IgD-negative memory B cell (primary cell): ENCODE results near the gene MAPRE2. TPM values are rescaled to one million over a fixed set of nuclear protein-coding genes. Genes with fewer than 3 reads are reported as not detected.

Experiments
- H3K27ac Mint-ChIP-seq, 3 donors: one replicate each; pipeline ENCODE4 v1.8.0; 2020 to 2022; ENCODE audit warnings: mild to moderate bottlenecking in 3 of 3, mixed read lengths in 3 of 3, moderate library complexity in 1 of 3
- H3K27me3 Mint-ChIP-seq: one replicate; pipeline ENCODE4 v1.8.0; 2021; ENCODE audit warnings: mixed read lengths
- H3K36me3 Mint-ChIP-seq: one replicate; pipeline ENCODE4 v1.8.0; 2020; ENCODE audit warnings: mild to moderate bottlenecking, mixed read lengths
- H3K4me1 Mint-ChIP-seq, 3 donors: one replicate each; pipeline ENCODE4 v1.8.0; 2020 to 2022; ENCODE audit warnings: mixed read lengths in 3 of 3, mild to moderate bottlenecking in 1 of 3
- H3K4me3 Mint-ChIP-seq, 4 donors: one replicate each; pipeline ENCODE4 v1.8.0; 2020 to 2022; ENCODE audit warnings: mild to moderate bottlenecking in 4 of 4, mixed read lengths in 4 of 4, moderate library complexity in 3 of 4
- H3K9me3 Mint-ChIP-seq, 3 donors: one replicate each; pipeline ENCODE4 v1.8.0; 2020 to 2021; ENCODE audit warnings: mixed read lengths in 3 of 3, mild to moderate bottlenecking in 1 of 3
- polyA plus RNA-seq: library from polyadenylated mRNA; unstranded; fragments of 300-500 nt; fragmentation: Illumina TruSeq; gene quantifications from one replicate; pipeline ENCODE4 v1.2.3, GENCODE V29; 2021

MAPRE2 gene
- polyA plus RNA-seq, 1 donor from 2014 or later = 63.3 TPM

DNA sequence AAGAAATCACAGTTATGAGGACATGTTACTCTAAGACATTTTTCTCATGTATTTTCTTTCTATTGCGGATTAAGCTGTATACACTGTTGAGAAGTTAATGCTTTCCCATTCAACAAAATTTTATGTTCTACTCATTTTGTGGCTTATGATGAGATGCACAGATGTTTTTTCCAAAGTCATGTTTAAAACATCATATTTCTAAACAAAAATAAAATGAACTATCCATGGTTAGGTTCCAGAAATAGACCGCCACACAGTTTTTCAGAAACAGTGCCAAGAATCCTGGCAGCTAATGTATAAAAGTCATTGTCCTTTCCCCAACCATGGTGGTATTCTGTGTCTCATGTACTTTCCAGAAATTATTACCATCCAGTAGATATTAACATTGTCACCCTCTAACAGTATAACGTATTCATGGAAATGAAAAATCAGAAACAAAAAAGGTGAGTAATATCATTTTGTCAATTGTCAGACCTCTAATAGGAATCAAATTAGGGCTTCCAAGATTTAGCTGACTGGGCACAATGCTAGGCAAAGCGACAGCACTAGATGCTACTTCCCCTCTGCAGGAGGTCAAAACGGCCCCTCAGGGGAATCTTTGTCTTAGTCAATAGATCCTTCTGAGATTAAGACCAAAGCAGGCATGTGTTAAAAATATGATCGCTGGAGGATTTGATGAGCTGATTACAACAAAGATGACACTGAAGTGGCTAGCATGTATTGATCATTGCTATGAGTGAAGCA, 145.2 kb downstream of the MAPRE2 start:
- peaks cover 2% of the 10 kb centered on the region for H3K36me3 Mint-ChIP-seq
- H3K4me1 Mint-ChIP-seq = peaks cover 0 to 4% (median 0%) of the 10 kb centered on the region in 3 donors
- no peaks in the 10 kb centered on the region for H3K27me3 Mint-ChIP-seq
- no peaks in the 10 kb centered on the region for H3K9me3 Mint-ChIP-seq
- no peak overlapping the region for H3K4me3 Mint-ChIP-seq
- H3K27ac Mint-ChIP-seq = no peak overlapping the region

DNA sequence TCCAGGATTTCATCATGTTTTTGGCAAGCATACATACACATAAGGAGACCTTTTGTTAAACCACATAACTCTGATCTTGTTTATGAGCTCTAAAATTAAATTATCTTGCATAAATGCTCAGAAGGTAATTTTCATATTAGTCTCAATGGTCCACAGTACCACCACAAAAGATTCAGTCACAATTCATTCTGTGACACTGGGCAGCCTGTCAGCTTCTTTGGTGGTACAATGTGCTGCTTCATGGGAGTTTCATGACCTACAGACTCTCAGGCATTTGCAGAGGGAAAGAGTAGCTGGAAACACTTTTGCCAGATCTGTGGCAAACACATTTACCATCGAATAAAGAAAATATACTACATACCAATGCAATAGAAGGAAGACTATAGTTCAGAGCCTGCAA, 148.3 kb downstream of the MAPRE2 start:
- Mint-ChIP-seq H3K4me1 (peaks cover 0 to 3% (median 0%) of the 10 kb centered on the region in 3 donors), H3K27ac (no peak overlapping the region), H3K9me3 (no peaks in the 10 kb centered on the region), H3K36me3 (no peaks in the 10 kb centered on the region), H3K27me3 (no peaks in the 10 kb centered on the region), H3K4me3 (no peak overlapping the region)

DNA sequence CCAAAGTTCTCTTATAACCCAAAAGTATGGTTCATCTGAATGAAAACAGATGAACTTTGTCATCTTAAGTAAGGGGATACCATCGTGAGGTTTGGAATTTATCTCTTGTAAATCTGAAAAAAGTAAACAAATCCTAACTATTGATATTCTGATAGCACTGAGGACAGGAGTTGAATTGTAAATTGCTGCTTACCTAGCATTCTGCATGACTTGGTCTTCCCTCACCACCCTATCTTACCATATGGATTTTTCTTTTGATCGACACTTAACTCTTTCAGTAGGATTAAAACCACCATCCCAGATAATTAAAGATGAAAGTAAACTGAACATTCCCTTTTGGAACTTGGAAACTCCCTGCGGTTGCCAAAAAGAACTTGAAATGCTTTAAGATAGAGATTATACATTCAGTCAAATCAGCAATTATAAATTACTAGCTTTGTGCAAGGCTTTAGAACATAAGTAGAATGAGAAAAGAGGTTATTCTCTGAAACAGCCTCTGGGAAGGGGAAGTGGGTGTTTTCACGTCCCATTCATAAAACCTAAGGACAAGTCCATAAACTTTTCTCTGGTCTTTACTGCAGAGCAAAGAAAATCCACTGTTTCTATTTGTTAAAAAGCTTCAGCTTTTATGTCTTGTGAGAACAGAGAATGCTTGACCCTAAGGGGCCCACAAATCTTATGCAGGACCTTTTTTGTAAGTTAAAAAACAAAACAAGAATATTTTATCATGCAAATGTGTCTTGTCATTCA, 149.9 kb downstream of the MAPRE2 start:
- Mint-ChIP-seq H3K36me3 (no peaks in the 10 kb centered on the region), H3K4me3 (no peak overlapping the region), H3K27me3 (no peaks in the 10 kb centered on the region)

DNA sequence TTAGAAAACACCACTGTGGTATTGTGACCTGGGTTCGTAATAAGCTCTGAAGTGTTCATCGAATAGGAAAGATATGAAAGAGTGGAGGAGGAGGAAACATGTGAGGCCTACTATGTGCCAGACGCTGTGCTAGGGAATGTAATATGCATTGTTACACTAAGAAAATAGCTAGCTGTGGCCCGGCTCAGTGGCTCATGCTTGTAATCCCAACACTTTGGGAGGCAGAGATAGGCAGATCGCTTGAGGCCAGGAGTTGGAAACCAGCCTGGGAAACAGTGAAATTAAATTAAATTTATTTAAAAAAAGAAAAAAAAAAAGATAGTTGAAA, 150.4 kb downstream of the MAPRE2 start:
- Mint-ChIP-seq H3K4me1 (peaks cover 0 to 3% (median 0%) of the 10 kb centered on the region in 3 donors), H3K27me3 (no peaks in the 10 kb centered on the region), H3K27ac (no peak overlapping the region), H3K9me3 (no peaks in the 10 kb centered on the region), H3K4me3 (no peak overlapping the region), H3K36me3 (no peaks in the 10 kb centered on the region)

More for the DNA sequence above, 149.9 kb downstream of the MAPRE2 start:
- no peaks in the 10 kb centered on the region for H3K9me3 Mint-ChIP-seq
- H3K4me1 Mint-ChIP-seq = peaks cover 0 to 3% (median 0%) of the 10 kb centered on the region in 3 donors
- H3K27ac Mint-ChIP-seq = no peak overlapping the region

DNA sequence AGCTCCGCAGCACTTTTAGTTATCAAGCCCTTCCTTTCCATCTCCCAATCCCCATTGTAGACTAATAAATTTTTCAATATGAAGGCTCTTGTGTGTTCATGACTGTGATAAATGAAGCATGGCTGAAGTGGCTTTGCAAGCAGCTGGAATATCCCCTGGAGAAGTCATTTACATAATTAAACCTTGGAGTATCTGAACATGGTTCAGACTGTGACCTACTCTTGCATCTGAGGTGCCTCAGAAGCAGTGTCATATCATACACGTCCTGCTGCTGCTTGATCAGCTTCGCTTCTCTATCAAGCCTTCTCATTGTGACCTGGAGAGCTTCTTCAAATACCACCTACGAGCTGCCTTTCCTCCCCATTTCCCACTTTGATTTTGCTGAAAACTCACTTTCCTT, 151.2 kb downstream of the MAPRE2 start:
- H3K9me3 Mint-ChIP-seq = no peaks in the 10 kb centered on the region
- H3K4me3 Mint-ChIP-seq = no peak overlapping the region
- H3K36me3 Mint-ChIP-seq = no peaks in the 10 kb centered on the region
- no peak overlapping the region for H3K27ac Mint-ChIP-seq
- no peaks in the 10 kb centered on the region for H3K27me3 Mint-ChIP-seq
- H3K4me1 Mint-ChIP-seq = peaks cover 0 to 1% (median 0%) of the 10 kb centered on the region in 3 donors

Other genes with a start within 250 kb of the MAPRE2 start
- 13.0 TPM for gene ZNF397, start 199.6 kb downstream of the MAPRE2 start, polyA plus RNA-seq
- 4.8 TPM for gene ZSCAN30, start 248.8 kb downstream of the MAPRE2 start, polyA plus RNA-seq